Thoracic aorta (tissue), 2 donors: ENCODE results near the gene RELN. TPM values are rescaled to one million over a fixed set of nuclear protein-coding genes. Genes with fewer than 3 reads are reported as not detected.

Experiments
- ATAC-seq: fragments of 150-250 bp; one replicate; pipeline ENCODE4 v1.8.0; 2017; ENCODE audit warnings: low read depth; ENCODE audit not compliant: insufficient number of reproducible peaks, low FRiP score
- DNase-seq: peaks from one replicate; pipeline ENCODE4 v3.0.0-alpha.2; 2020; ENCODE audit warnings: low spot score
- H3K27ac ChIP-seq, 2 donors: fragments of 200-600 bp; sonication (generic); 1 replicate in 1 of 2; 2 replicates in 1 of 2; pipeline ENCODE4 v1.5.1; 2016; ENCODE audit warnings: mild to moderate bottlenecking in 2 of 2, moderate library complexity in 2 of 2
- H3K27me3 ChIP-seq: fragments of 200-600 bp; sonication (generic); replicated peaks from 2 replicates; pipeline ENCODE4 v1.6.0; 2016; ENCODE audit warnings: mild to moderate bottlenecking; ENCODE audit not compliant: insufficient read depth
- H3K36me3 ChIP-seq: fragments of 200-600 bp; sonication (generic); one replicate; pipeline ENCODE4 v1.5.1; 2016
- H3K4me1 ChIP-seq, 2 donors: fragments of 200-600 bp; sonication (generic); 1 replicate in 1 of 2; 2 replicates in 1 of 2; pipeline versions ENCODE4 v1.5.1 to v1.6.0; 2016; ENCODE audit warnings: low read depth in 2 of 2, mild to moderate bottlenecking in 1 of 2; ENCODE audit not compliant: control insufficient read depth in 1 of 2
- H3K4me3 ChIP-seq: fragments of 200-600 bp; sonication (generic); 2 replicates; pipeline ENCODE4 v1.5.1; 2016; ENCODE audit warnings: mild to moderate bottlenecking
- H3K9me3 ChIP-seq: fragments of 200-600 bp; sonication (generic); 2 replicates; pipeline ENCODE4 v1.5.1; 2016
- CTCF ChIP-seq: fragments of 200-600 bp; sonication (generic); IDR thresholded peaks from one replicate; pipeline ENCODE4 v1.5.1; 2019; ENCODE audit warnings: antibody characterized with exemption
- total RNA-seq, 2 donors: library from RNA; depleted of rRNA; stranded (reverse); fragments of >200 nt; gene quantifications; one replicate each; pipeline versions ENCODE4 v1.1.0 to v1.2.3, GENCODE V29; 2016

The RELN gene
- total RNA-seq, 2 donors from 2014 or later = 0.49 to 5.1 TPM

- ATAC-seq (no peak), DNase-seq (no peak)
- Histone ChIP-seq H3K27ac (no peak overlapping the region), H3K4me3 (no peak overlapping the region), H3K9me3 (no peaks in the 10 kb centered on the region), H3K27me3 (no peaks in the 10 kb centered on the region), H3K4me1 (no peaks in the 10 kb centered on the region), H3K36me3 (no peaks in the 10 kb centered on the region)
- no peak for TF ChIP-seq CTCF
Observed at GRCh38 chr7:103947026-103947655, 42.3 kb downstream of the RELN start.

- TF ChIP-seq CTCF = no peak
- H3K27me3 ChIP-seq = no peaks in the 10 kb centered on the region
- no peak for DNase-seq
- ATAC-seq = no peak
- no peak overlapping the region for H3K27ac ChIP-seq
- H3K36me3 ChIP-seq = no peaks in the 10 kb centered on the region
- no peaks in the 10 kb centered on the region for H3K4me1 ChIP-seq
- H3K9me3 ChIP-seq = no peaks in the 10 kb centered on the region
- no peak overlapping the region for H3K4me3 ChIP-seq
Observed at GRCh38 chr7:103944230-103944900, 45.1 kb downstream of the RELN start.

GRCh38 chr7:103941976-103942375 lies 47.5 kb downstream of the RELN start:
- no peak overlapping the region for H3K27ac ChIP-seq
- H3K27me3 ChIP-seq = no peaks in the 10 kb centered on the region
- no peaks in the 10 kb centered on the region for H3K9me3 ChIP-seq
- no peak overlapping the region for H3K4me3 ChIP-seq
- no peak for ATAC-seq
- H3K36me3 ChIP-seq = no peaks in the 10 kb centered on the region
- DNase-seq = no peak
- no peaks in the 10 kb centered on the region for H3K4me1 ChIP-seq
- TF ChIP-seq CTCF = no peak

GRCh38 chr7:103940382-103941268 lies 48.8 kb downstream of the RELN start:
- Histone ChIP-seq H3K4me1 (no peaks in the 10 kb centered on the region), H3K36me3 (no peaks in the 10 kb centered on the region), H3K9me3 (no peaks in the 10 kb centered on the region), H3K27me3 (no peaks in the 10 kb centered on the region), H3K4me3 (no peak overlapping the region), H3K27ac (no peak overlapping the region)
- no peak for TF ChIP-seq CTCF
- ATAC-seq = no peak
- DNase-seq = no peak

- no peak overlapping the region for H3K4me3 ChIP-seq
- no peaks in the 10 kb centered on the region for H3K36me3 ChIP-seq
- ATAC-seq (no peak), DNase-seq (no peak)
- H3K9me3 ChIP-seq = no peaks in the 10 kb centered on the region
- no peaks in the 10 kb centered on the region for H3K27me3 ChIP-seq
- no peak overlapping the region for H3K27ac ChIP-seq
- TF ChIP-seq CTCF = no peak
- H3K4me1 ChIP-seq = no peaks in the 10 kb centered on the region
Observed at GRCh38 chr7:103937680-103938079, 51.8 kb downstream of the RELN start.
